Activated naive CD4-positive, alpha-beta T cell treated with Interleukin-2 at 50 U/mL for 16 hours (primary cell): ENCODE data around the gene CCND2.

Experiments used
- DNase-seq: peaks from one replicate; pipeline ENCODE4 v3.0.0-alpha.2; 2020

Gene CCND2

GRCh38 chr12:4257442-4257841 is 16.1 kb upstream of the CCND2 start:
- no peak for DNase-seq

- no peak for DNase-seq
Measured at GRCh38 chr12:4259099-4259498, 14.5 kb upstream of the CCND2 start.

GRCh38 chr12:4261655-4262054 is 11.9 kb upstream of the CCND2 start:
- no peak for DNase-seq

- DNase-seq: no peak
Measured at GRCh38 chr12:4265280-4265679, 8.3 kb upstream of the CCND2 start.

- no peak for DNase-seq
Measured at GRCh38 chr12:4266990-4267389, 6.6 kb upstream of the CCND2 start.

GRCh38 chr12:4267704-4268328 is 5.7 kb upstream of the CCND2 start:
- DNase-seq: no peak

GRCh38 chr12:4268329-4269181 is 5.0 kb upstream of the CCND2 start:
- peak; percentile 46 for DNase-seq

GRCh38 chr12:4269279-4269991 is 4.1 kb upstream of the CCND2 start:
- DNase-seq: peak; percentile 94

- peak; percentile 56 for DNase-seq
Measured at GRCh38 chr12:4270016-4270830, 3.3 kb upstream of the CCND2 start.

GRCh38 chr12:4270831-4271716 is 2.5 kb upstream of the CCND2 start:
- DNase-seq: peak; percentile 52

GRCh38 chr12:4271717-4272423 is 1.7 kb upstream of the CCND2 start:
- peak; percentile 89 for DNase-seq

GRCh38 chr12:4272424-4273272 is 914 bp upstream of the CCND2 start:
- DNase-seq: peak; percentile 77

GRCh38 chr12:4273273-4273651 is 300 bp upstream of the CCND2 start:
- DNase-seq: no peak

- DNase-seq: peak; percentile 41
Measured at GRCh38 chr12:4274396-4275015, 944 bp downstream of the CCND2 start.

GRCh38 chr12:4275016-4275869 is 1.7 kb downstream of the CCND2 start:
- DNase-seq: no peak

GRCh38 chr12:4275870-4276301 is 2.3 kb downstream of the CCND2 start:
- no peak for DNase-seq

GRCh38 chr12:4276524-4277204 is 3.1 kb downstream of the CCND2 start:
- DNase-seq: peak; percentile 86

GRCh38 chr12:4277205-4277543 is 3.6 kb downstream of the CCND2 start:
- DNase-seq: no peak
